ENCODE measurements around the gene C3AR1.

DNA sequence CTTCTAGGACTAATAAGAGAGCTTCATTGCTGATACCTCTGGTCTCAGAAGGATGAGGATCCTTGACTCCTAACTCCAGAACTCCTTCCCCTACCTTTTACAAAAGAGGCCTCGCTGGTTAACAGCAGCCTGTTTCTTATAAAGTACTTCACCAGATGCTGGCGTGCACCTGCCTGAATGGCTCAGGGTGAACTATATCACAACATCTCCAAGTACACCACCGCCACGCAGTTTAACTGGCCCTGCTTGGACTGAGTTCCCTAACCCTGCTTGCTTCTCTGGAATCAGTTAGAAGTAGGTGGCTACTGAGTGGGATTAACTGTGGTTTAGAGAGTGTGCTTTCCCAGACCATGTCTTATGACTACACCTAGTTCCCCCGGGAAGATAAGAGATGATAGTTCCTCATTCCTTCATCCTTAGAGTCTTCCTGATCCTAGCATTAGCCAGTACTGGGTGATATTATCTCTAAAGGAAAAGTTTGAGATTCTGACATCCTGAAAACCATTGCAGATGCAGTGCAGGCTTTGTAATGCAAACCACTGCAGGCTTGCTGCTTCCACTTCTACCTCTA is 30.6 kb downstream of the C3AR1 start:
- no peak for TF ChIP-seq MAX (IDR thresholded peaks at IDR 0.05; ENCODE audit: insufficient read depth, insufficient read length)
- TF ChIP-seq, protein P1, sequence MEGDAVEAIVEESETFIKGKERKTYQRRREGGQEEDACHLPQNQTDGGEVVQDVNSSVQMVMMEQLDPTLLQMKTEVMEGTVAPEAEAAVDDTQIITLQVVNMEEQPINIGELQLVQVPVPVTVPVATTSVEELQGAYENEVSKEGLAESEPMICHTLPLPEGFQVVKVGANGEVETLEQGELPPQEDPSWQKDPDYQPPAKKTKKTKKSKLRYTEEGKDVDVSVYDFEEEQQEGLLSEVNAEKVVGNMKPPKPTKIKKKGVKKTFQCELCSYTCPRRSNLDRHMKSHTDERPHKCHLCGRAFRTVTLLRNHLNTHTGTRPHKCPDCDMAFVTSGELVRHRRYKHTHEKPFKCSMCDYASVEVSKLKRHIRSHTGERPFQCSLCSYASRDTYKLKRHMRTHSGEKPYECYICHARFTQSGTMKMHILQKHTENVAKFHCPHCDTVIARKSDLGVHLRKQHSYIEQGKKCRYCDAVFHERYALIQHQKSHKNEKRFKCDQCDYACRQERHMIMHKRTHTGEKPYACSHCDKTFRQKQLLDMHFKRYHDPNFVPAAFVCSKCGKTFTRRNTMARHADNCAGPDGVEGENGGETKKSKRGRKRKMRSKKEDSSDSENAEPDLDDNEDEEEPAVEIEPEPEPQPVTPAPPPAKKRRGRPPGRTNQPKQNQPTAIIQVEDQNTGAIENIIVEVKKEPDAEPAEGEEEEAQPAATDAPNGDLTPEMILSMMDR (IDR thresholded peaks at IDR 0.05; ENCODE audit: extremely low read depth in 1 of 2, insufficient read depth in 1 of 2, low read depth in 1 of 2, low read length in 2 of 2), result no peak
- no peak for TF ChIP-seq POLR2AphosphoS5 (IDR thresholded peaks at IDR 0.05; ENCODE audit: insufficient read depth, low read depth, low read length)
- no peak for TF ChIP-seq JUN (IDR thresholded peaks at IDR 0.05; ENCODE audit: borderline replicate concordance, insufficient read depth, insufficient read length, low read depth)
- no peak for TF ChIP-seq POLR2A (IDR thresholded peaks at IDR 0.05; ENCODE audit: low read depth, low read length)
- no peak for TF ChIP-seq EZH2 (IDR thresholded peaks at IDR 0.05; ENCODE audit: borderline replicate concordance, low read depth, low read length, severe bottlenecking)
- TF ChIP-seq FOS (IDR thresholded peaks at IDR 0.05; ENCODE audit: borderline replicate concordance, insufficient read depth, low read length), result no peak
- no peak for TF ChIP-seq MYC (IDR thresholded peaks at IDR 0.05; ENCODE audit: low read depth, low read length)

Data from endothelial cell of umbilical vein (primary cell).